HG03575 (cell line): ENCODE measurements around the gene SPOCK1.

Experiments
- ATAC-seq: cut with Tn5 transposase; IDR thresholded peaks from one replicate; pipeline ENCODE4 v1.9.1; 2021; ENCODE audit not compliant: unreplicated experiment, insufficient number of reproducible peaks, low FRiP score; ENCODE audit errors: extremely low read depth

Gene SPOCK1

DNA sequence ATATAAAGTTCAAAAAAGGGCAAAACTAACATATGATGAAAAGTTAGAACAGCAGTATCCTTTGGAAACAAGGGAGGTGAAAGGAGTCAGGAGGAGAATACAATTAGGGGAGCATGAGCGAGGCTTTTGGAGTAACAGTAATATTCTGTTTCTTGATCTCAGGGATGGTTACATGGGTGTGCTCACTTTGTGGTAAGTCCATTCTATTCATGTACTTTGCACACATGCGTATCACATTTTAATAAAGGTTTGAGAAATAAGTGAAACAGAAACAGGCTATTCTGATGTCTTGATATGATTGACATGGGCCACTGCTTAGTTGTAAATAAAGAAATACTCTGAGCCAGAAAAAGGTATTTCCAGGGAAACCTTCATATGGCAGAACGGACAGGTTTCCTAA, 208.8 kb downstream of the SPOCK1 start:
- ATAC-seq: no peak

GRCh38 chr5:137289856-137290255, 209.3 kb downstream of the SPOCK1 start:
- ATAC-seq: no peak

GRCh38 chr5:137287569-137287968, 211.6 kb downstream of the SPOCK1 start:
- ATAC-seq: no peak

DNA sequence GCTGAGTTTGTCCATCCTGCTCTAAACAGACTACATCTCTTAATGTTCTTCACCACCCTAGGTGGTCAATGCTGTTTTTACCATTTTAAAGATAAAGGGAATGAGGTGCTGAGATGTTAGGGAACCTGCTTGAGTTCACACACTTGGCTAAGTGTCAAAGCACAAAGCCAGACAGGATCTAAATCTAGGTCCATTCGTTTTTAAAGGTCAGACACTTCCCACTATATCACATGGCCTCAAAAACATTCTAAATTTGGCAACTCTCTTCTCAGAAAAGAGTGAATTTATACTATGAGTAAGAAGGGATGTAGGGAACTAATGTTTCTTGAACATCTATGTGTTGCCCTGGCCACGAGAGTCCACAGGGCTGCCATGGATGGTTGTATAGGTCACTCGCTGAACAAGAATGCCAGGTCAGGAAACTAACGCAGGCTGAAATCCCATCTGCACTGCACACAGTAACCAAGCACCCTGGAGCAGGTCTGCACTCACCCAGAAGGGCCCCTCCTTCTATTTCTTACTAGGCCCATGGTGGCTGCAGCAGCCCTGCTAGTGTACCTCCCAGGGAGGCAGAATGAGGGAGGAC, 213.0 kb downstream of the SPOCK1 start:
- ATAC-seq: no peak

DNA sequence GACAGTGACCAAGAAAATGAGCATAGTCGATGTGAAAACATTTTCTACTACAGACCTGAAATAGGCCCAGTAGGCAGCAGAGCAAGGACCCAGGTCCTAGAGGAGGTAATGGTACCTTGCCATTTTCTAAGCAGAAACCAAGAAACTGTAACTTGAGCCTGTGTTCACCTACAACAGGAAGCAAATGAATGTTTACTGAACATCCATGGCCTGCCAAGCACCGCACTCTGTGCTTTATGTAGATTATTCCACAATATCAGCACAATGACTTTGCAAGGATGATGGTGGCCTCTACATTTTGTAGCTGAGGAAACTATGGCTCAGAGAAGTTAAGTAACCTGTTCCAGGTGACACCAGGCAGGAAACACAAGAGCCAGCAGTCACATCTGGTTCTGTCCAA, 215.3 kb downstream of the SPOCK1 start:
- no peak for ATAC-seq

DNA sequence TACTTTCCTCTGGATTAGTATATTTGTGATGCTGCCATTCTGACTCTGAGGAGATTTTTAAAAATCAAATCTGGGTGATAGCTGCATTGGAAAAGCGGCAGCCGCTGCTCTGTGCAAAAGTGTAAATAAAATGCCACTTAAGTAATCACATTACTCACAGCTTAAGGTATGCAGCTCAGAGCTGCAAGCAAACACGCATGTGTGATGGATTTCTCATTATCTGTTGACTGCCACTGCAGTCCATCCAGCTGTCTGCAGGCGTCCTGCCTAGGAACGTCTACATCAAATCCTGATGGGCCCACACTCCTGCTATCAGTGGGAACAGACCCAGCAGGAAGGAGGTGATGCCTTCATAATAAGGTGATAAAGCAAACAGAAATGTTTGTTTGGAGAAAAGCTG, 216.9 kb downstream of the SPOCK1 start:
- ATAC-seq: no peak

GRCh38 chr5:137281201-137281600, 217.9 kb downstream of the SPOCK1 start:
- ATAC-seq: no peak

DNA sequence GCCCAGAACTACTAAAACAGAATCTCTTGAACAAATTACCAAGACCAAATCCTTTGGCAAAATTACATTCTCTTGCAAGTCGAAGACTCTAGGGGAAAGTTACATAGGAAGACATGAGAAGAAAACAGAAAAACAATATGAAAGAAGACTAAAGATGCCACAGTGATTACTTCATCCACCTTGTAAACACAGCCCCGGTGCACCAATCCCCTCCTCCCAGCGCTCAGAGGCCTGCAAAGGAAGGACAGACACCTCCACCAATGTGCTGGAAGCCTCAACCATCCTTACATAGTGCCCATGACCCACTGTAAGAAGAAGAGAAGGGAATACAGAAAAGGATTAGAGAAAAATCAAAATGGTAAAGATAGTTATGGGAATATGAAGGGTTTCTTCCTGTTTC, 218.5 kb downstream of the SPOCK1 start:
- no peak for ATAC-seq

GRCh38 chr5:137279521-137280231, 219.4 kb downstream of the SPOCK1 start:
- no peak for ATAC-seq

GRCh38 chr5:137278476-137278875, 220.7 kb downstream of the SPOCK1 start:
- ATAC-seq: no peak

GRCh38 chr5:137275083-137275482, 224.0 kb downstream of the SPOCK1 start:
- ATAC-seq: no peak

DNA sequence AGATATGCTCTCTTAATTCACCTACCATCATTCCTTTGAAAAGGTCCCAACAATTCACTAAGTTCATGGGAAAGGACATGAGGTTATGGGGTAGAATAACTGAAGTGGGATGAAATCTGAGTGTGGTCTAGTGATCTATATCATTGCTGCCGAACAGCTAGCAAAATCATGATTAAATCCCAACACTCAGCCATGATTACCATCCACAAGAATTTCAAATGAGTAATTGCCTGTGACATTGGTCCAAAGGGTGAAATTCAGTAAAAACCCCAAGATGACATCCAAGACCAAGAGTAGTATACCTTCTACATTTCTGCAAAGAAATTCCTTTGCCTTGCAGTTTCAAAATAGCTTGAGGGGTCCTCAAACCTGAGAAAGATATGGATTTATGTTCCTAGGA, 225.6 kb downstream of the SPOCK1 start:
- ATAC-seq: no peak

GRCh38 chr5:137272831-137273230, 226.3 kb downstream of the SPOCK1 start:
- no peak for ATAC-seq

DNA sequence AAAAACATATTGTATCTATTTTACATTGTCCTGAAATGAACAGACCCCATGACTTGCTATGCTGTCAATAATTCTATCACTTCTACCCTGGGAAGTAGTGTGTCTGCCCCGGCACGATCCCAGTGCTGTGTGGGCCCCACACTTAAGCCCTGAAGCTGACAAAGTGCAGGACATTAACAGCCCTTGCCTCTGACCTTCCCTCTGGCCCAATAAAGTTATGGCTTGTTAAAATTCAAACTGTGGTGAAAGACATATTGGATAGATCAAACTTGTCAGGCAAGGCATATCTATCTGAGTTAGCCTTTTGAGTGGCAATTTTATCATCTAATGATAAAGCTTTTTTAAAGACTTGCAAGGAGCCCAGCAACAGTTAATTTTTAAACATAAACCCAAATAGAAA, 229.2 kb downstream of the SPOCK1 start:
- ATAC-seq: no peak

- no peak for ATAC-seq
These were observed 229.9 kb downstream of the SPOCK1 start for GRCh38 chr5:137269274-137269673.

GRCh38 chr5:137268646-137269045, 230.5 kb downstream of the SPOCK1 start:
- no peak for ATAC-seq

- no peak for ATAC-seq
These were observed 232.9 kb downstream of the SPOCK1 start for GRCh38 chr5:137266186-137266585.

GRCh38 chr5:137265457-137265856, 233.7 kb downstream of the SPOCK1 start:
- ATAC-seq: no peak

DNA sequence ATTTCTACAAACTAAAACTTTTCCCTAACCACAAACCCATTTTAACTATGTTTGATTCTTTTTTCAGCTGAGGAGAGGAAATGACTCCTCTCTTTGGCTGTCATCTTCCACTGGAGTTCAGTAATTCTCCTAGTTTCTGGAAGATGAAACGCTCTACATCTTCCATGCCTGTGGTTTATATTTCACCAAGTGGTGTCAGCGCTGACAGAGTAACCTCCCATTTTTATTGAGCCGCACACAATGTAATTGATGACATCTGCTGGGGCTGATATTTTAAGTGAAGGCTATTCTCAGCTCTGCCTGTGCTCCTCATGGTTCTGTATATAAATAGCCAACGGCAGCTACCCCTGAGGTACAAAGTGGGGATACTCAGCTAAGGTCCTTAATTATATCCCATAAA, 234.6 kb downstream of the SPOCK1 start:
- no peak for ATAC-seq

DNA sequence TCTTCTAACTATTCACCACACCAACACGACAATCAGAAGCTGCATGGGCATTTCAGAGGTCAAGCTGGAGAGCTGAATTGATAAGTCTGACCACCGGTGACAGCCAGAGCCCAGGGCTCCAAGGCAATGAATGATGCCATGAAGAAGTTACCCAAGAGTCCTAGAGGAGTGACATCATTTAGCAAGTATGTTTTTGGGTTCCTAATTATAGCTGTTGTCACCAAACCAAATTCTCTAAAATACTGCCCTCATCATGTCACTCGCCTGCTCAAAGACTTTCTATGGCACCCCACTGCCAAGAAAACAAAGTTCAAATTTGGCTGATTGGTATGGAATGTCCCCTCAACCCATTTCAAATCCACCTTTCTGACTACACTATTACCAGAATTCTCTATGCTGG, 235.1 kb downstream of the SPOCK1 start:
- no peak for ATAC-seq
